A673 (cell line): ENCODE data around the gene NUDT21. TPM values are rescaled to one million over a fixed set of nuclear protein-coding genes. Genes with fewer than 3 reads are reported as not detected.
A peak's percentile ranks its signal among the peaks of the same experiment; 100 is the strongest.
"Not testable (repeated sequence)": the region's sequence is repeated elsewhere in the genome, so short reads cannot be mapped to it uniquely, and the experiment has no call there.

Experiments
- BruUV-seq: library from RNA; stranded (reverse); fragments of 400-500 nt; replicated peaks from 2 replicates; lab custom pipeline; 2021; lab: Mats Ljungman, UMichigan
- CTCF ChIA-PET: fragments of 300-600 bp; sonication (Branson Sonifier 250); formaldehyde crosslinking; loops from one replicate; lab custom pipeline; 2022; ENCODE audit warnings: antibody characterized with exemption; lab: Charles Lee
- POLR2A ChIA-PET: fragments of 300-600 bp; sonication (Branson Sonifier 250); formaldehyde crosslinking; loops from one replicate; lab custom pipeline; 2022; ENCODE audit warnings: antibody characterized with exemption; ENCODE audit not compliant: low non-redundant PET; lab: Charles Lee
- DNase-seq: peaks from one replicate; pipeline ENCODE4 v3.0.0-alpha.2; 2015; ENCODE audit warnings: low spot score
- H3K27ac ChIP-seq: fragments of 200-600 bp; sonication (generic); 2 replicates; pipeline ENCODE4 v1.5.1; 2016; ENCODE audit warnings: mixed run types, low read depth, mild to moderate bottlenecking, mixed read lengths, antibody characterized with exemption, low read length; ENCODE audit not compliant: poor library complexity, severe bottlenecking
- H3K27me3 ChIP-seq: fragments of 200-600 bp; sonication (generic); replicated peaks from 2 replicates; pipeline ENCODE4 v1.6.1; 2017; ENCODE audit warnings: mixed run types, low read depth, mild to moderate bottlenecking, mixed read lengths, antibody characterized with exemption, low read length; ENCODE audit not compliant: insufficient read depth, poor library complexity
- H3K36me3 ChIP-seq: fragments of 200-600 bp; sonication (generic); 2 replicates; pipeline ENCODE4 v1.6.1; 2016; ENCODE audit warnings: mixed run types, mild to moderate bottlenecking, mixed read lengths, antibody characterized with exemption, low read length; ENCODE audit not compliant: insufficient read depth, poor library complexity, severe bottlenecking
- H3K4me1 ChIP-seq: fragments of 200-600 bp; sonication (generic); 2 replicates; pipeline ENCODE4 v1.6.1; 2017; ENCODE audit warnings: mixed run types, mild to moderate bottlenecking, mixed read lengths, antibody characterized with exemption, low read length; ENCODE audit not compliant: insufficient read depth, poor library complexity, severe bottlenecking
- H3K4me3 ChIP-seq: fragments of 200-600 bp; sonication (generic); 2 replicates; pipeline ENCODE4 v1.5.1; 2016; ENCODE audit warnings: low read depth, mixed run types, mild to moderate bottlenecking, mixed read lengths, low read length; ENCODE audit not compliant: poor library complexity, severe bottlenecking
- H3K9me3 ChIP-seq: fragments of 200-600 bp; sonication (generic); 2 replicates; pipeline ENCODE4 v1.6.1; 2016; ENCODE audit warnings: mixed run types, low read depth, mild to moderate bottlenecking, mixed read lengths, antibody characterized with exemption, low read length; ENCODE audit not compliant: poor library complexity, severe bottlenecking
- EZH2 ChIP-seq: fragments of 200-600 bp; sonication (generic); IDR thresholded peaks from 2 replicates; pipeline ENCODE4 v1.6.1; 2017; ENCODE audit warnings: borderline replicate concordance, low read depth, mild to moderate bottlenecking, mixed read lengths, antibody characterized with exemption, low read length; ENCODE audit not compliant: poor library complexity, severe bottlenecking
- intact Hi-C: fragments of 100-400 bp; cut with micrococcal nuclease; formaldehyde crosslinking; loops from one replicate; pipeline ENCODE4 v1.10.0; 2022; ENCODE audit not compliant: unreplicated experiment
- total RNA-seq: library from RNA; stranded (reverse); gene quantifications from 2 replicates; pipeline ENCODE4 v1.2.3, GENCODE V29; 2021
- TF ChIP-seq, protein P1 (sequence below): fragments of 300-800, 200-600 bp; sonication (generic); conservative IDR thresholded peaks from 2 replicates; pipeline ENCODE4 v1.5.1; 2017; ENCODE audit warnings: low read depth, mild to moderate bottlenecking, antibody characterized with exemption, low read length, moderate library complexity, mixed read lengths

NUDT21 gene
- total RNA-seq, 1 experiment from 2014 or later: 231 TPM

DNA sequence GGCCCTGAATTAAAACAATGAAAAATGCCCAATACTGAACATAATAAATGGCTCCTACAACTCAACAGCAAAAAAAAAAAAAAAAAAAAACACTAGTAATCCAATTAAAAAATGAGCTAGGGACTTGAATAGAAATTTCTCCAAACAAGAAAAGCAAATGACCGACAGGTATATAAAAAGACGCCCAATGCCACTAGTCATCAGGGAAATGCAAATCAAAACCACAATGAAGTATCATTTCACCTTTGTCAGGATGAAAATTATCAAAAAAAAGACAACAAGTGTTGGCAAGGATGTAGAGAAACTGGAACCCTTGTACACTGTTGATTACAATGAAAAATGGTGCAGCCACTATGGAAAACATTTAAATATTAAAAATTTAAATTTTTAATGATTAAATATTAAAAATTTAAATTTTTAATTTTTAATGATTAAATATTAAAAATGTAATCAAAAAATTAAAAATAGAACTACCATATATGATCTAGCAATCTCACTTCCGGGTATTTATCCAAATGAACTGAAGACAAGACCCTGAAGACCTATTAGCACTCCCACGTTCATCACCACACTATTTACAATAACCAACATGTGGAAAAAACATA, 40.6 kb upstream of the NUDT21 start:
- Histone ChIP-seq H3K9me3 (no peaks in the 10 kb centered on the region), H3K27me3 (no peaks in the 10 kb centered on the region), H3K4me3 (no peak overlapping the region), H3K4me1 (peaks cover 6% of the 10 kb centered on the region), H3K27ac (no peak overlapping the region), H3K36me3 (peaks cover 8% of the 10 kb centered on the region)
- intact Hi-C loops: no loop called here
- POLR2A ChIA-PET: no interaction called here
- CTCF ChIA-PET: no interaction called here
- DNase-seq: no peak
- no TSS peak for BruUV-seq
- TF ChIP-seq, protein P1, sequence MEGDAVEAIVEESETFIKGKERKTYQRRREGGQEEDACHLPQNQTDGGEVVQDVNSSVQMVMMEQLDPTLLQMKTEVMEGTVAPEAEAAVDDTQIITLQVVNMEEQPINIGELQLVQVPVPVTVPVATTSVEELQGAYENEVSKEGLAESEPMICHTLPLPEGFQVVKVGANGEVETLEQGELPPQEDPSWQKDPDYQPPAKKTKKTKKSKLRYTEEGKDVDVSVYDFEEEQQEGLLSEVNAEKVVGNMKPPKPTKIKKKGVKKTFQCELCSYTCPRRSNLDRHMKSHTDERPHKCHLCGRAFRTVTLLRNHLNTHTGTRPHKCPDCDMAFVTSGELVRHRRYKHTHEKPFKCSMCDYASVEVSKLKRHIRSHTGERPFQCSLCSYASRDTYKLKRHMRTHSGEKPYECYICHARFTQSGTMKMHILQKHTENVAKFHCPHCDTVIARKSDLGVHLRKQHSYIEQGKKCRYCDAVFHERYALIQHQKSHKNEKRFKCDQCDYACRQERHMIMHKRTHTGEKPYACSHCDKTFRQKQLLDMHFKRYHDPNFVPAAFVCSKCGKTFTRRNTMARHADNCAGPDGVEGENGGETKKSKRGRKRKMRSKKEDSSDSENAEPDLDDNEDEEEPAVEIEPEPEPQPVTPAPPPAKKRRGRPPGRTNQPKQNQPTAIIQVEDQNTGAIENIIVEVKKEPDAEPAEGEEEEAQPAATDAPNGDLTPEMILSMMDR: no peak
- no peak for TF ChIP-seq EZH2

DNA sequence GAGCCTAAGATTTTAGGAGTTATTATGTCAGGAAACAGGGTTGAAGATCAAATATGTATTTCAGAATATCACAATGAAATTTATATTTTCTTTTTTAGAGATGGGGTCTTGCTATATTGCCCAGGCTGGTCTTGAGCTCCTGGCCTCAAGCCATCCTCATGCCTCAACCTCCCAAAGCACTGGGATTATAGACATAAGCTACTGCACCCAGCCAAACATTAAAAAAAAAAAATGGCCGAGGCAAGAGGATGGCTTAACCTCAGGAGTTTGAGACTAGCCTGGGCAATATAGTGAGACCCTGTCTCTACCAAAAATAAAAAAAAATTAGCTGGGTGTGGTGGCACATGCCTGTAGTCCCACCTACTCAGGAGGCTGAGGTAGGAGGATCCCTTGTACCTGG, 37.7 kb upstream of the NUDT21 start:
- intact Hi-C loops, H3K4me3 ChIP-seq, DNase-seq, BruUV-seq, H3K27me3 ChIP-seq, H3K9me3 ChIP-seq, H3K36me3 ChIP-seq, CTCF ChIA-PET, H3K4me1 ChIP-seq, H3K27ac ChIP-seq, POLR2A ChIA-PET: not testable (repeated sequence)

GRCh38 chr16:56488035-56488434, 36.9 kb upstream of the NUDT21 start:
- Histone ChIP-seq H3K27ac (no peak overlapping the region), H3K4me1 (peaks cover 6% of the 10 kb centered on the region), H3K4me3 (no peak overlapping the region), H3K9me3 (no peaks in the 10 kb centered on the region), H3K27me3 (no peaks in the 10 kb centered on the region), H3K36me3 (no peaks in the 10 kb centered on the region)
- ChIA-PET CTCF (no interaction called here), POLR2A (no interaction called here)
- no peak for TF ChIP-seq EZH2
- TF ChIP-seq, protein P1: no peak
- intact Hi-C loops: no loop called here
- no TSS peak for BruUV-seq
- peak; percentile 25 for DNase-seq

GRCh38 chr16:56483394-56483793, 32.3 kb upstream of the NUDT21 start:
- BruUV-seq: no TSS peak
- ChIA-PET POLR2A (no interaction called here), CTCF (no interaction called here)
- no peak overlapping the region for H3K27ac ChIP-seq
- intact Hi-C loops: no loop called here
- H3K9me3 ChIP-seq: no peaks in the 10 kb centered on the region
- peaks cover 4% of the 10 kb centered on the region for H3K36me3 ChIP-seq
- H3K4me3 ChIP-seq: no peak overlapping the region
- no peaks in the 10 kb centered on the region for H3K27me3 ChIP-seq
- peaks cover 8% of the 10 kb centered on the region for H3K4me1 ChIP-seq
- DNase-seq: no peak
- TF ChIP-seq, protein P1: no peak
- TF ChIP-seq EZH2: no peak
